Gastrocnemius medialis (tissue), 4 donors: ENCODE data around the gene MCUB.

Experiments
- CTCF ChIP-seq, 5 experiments: fragments of 450-650 bp in 3 of 5; fragments of 200-600 bp in 2 of 5; sonication (generic) in 2 of 5; IDR thresholded peaks in 4 of 5; conservative IDR thresholded peaks in 1 of 5; 1 replicate in 4 of 5; 2 replicates in 1 of 5; pipeline ENCODE4 v1.5.1; 2016 to 2019; ENCODE audit warnings: antibody characterized with exemption in 5 of 5, mild to moderate bottlenecking in 3 of 5, moderate library complexity in 3 of 5
- POLR2A ChIP-seq, 2 donors: fragments of 450-650 bp; IDR thresholded peaks; one replicate each; pipeline ENCODE4 v1.6.1; 2017; ENCODE audit warnings: antibody characterized with exemption in 2 of 2, mild to moderate bottlenecking in 2 of 2, moderate library complexity in 2 of 2

DNA sequence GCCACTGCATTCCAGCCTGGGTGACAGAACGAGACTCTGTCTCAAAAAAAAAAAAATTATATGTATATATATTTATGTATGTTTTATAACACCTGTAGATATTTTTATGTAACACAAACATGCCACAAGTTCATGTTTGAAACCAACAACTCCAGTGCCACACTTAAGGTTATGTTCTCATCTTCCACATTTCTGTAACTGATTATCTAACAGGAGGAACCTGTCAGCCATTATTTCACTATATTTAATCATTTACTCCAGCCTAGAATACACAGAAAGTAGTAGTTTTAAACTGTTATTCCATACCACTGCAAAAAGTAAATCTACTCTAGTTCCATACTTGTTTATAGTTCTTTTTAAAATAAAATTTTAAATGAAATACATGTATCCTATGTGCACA lies 32.3 kb downstream of the MCUB start:
- TF ChIP-seq POLR2A (IDR thresholded peaks at IDR 0.05) (no peak), CTCF (IDR thresholded peaks at IDR 0.05 in 4 of 5, conservative IDR thresholded peaks at IDR 0.05 in 1 of 5) (no peak)
